Astrocyte (in vitro differentiated cells and primary cell): ENCODE data around the gene MLPH. TPM values are rescaled to one million over a fixed set of nuclear protein-coding genes. Genes with fewer than 3 reads are reported as not detected.

Source experiments
- DNase-seq: peaks from one replicate; pipeline ENCODE4 v3.0.0-alpha.2; 2010; ENCODE audit warnings: low read depth
- FAIRE-seq: peaks from 2 replicates; lab custom pipeline; 2011; peaks lifted over from hg19 to GRCh38; lab: Jason Lieb, UNC
- H2AFZ ChIP-seq: 2 replicates; pipeline ENCODE4 v1.6.0; 2012; ENCODE audit warnings: low read depth, low read length, inconsistent platforms
- H3K27ac ChIP-seq: 2 replicates; pipeline ENCODE4 v1.5.1; 2011; ENCODE audit warnings: low read depth, low read length, inconsistent platforms
- H3K27me3 ChIP-seq: 2 replicates; pipeline ENCODE4 v1.6.0; 2011; ENCODE audit warnings: low read length, inconsistent platforms; ENCODE audit not compliant: insufficient read depth
- H3K36me3 ChIP-seq: 2 replicates; pipeline ENCODE4 v1.5.1; 2011; ENCODE audit warnings: low read length, inconsistent platforms; ENCODE audit not compliant: insufficient read depth
- H3K4me1 ChIP-seq: 2 replicates; pipeline ENCODE4 v1.5.1; 2011; ENCODE audit warnings: low read length, inconsistent platforms; ENCODE audit not compliant: insufficient read depth
- H3K4me2 ChIP-seq: 2 replicates; pipeline ENCODE4 v1.6.0; 2012; ENCODE audit warnings: low read length, inconsistent platforms
- H3K4me3 ChIP-seq: 2 replicates; pipeline ENCODE4 v1.5.1; 2011; ENCODE audit warnings: low read depth, mild to moderate bottlenecking, low read length, inconsistent platforms; ENCODE audit not compliant: insufficient read depth
- H3K79me2 ChIP-seq: 2 replicates; pipeline ENCODE4 v1.6.0; 2012; ENCODE audit warnings: mild to moderate bottlenecking, low read length, inconsistent platforms; ENCODE audit not compliant: insufficient read depth
- H3K9ac ChIP-seq: 2 replicates; pipeline ENCODE4 v1.6.0; 2012; ENCODE audit warnings: mild to moderate bottlenecking, low read length, inconsistent platforms
- H3K9me3 ChIP-seq: 2 replicates; pipeline ENCODE4 v1.5.1; 2012; ENCODE audit warnings: low read depth, mild to moderate bottlenecking, low read length, inconsistent platforms; ENCODE audit not compliant: insufficient read depth
- H4K20me1 ChIP-seq: 2 replicates; pipeline ENCODE4 v1.6.0; 2012; ENCODE audit warnings: low read length, inconsistent platforms; ENCODE audit not compliant: insufficient read depth
- H3K27ac Mint-ChIP-seq: one replicate; pipeline ENCODE4 v1.8.0; 2021; ENCODE audit warnings: mild to moderate bottlenecking, mixed read lengths; ENCODE audit not compliant: unreplicated experiment
- H3K27me3 Mint-ChIP-seq: one replicate; pipeline ENCODE4 v1.8.0; 2021; ENCODE audit warnings: low read depth, mixed read lengths; ENCODE audit not compliant: unreplicated experiment
- H3K36me3 Mint-ChIP-seq: one replicate; pipeline ENCODE4 v1.8.0; 2021; ENCODE audit warnings: low read depth, mixed read lengths; ENCODE audit not compliant: unreplicated experiment
- H3K4me1 Mint-ChIP-seq: one replicate; pipeline ENCODE4 v1.8.0; 2021; ENCODE audit warnings: low read depth, mixed read lengths; ENCODE audit not compliant: unreplicated experiment
- H3K4me3 Mint-ChIP-seq: one replicate; pipeline ENCODE4 v1.8.0; 2021; ENCODE audit warnings: mild to moderate bottlenecking, moderate library complexity, mixed read lengths; ENCODE audit not compliant: unreplicated experiment
- H3K9me3 Mint-ChIP-seq: one replicate; pipeline ENCODE4 v1.8.0; 2021; ENCODE audit warnings: mild to moderate bottlenecking, mixed read lengths; ENCODE audit not compliant: unreplicated experiment
- CTCF ChIP-seq: IDR thresholded peaks from 2 replicates; pipeline ENCODE4 v1.5.1; 2011; ENCODE audit warnings: low read depth, mild to moderate bottlenecking, inconsistent platforms, low read length, moderate library complexity; ENCODE audit not compliant: insufficient read depth
- EZH2 ChIP-seq: IDR thresholded peaks from 2 replicates; pipeline ENCODE4 v1.6.1; 2012; ENCODE audit warnings: mild to moderate bottlenecking, low read length, inconsistent platforms; ENCODE audit not compliant: insufficient read depth
- total RNA-seq: library from RNA; stranded (reverse); gene quantifications from 2 replicates; pipeline ENCODE4 v1.2.1, GENCODE V29; 2021

Gene MLPH
- total RNA-seq, 1 donor from 2014 or later, result 14.2 TPM

- Mint-ChIP-seq H3K27me3 (peaks cover 28% of the 10 kb centered on the region), H3K36me3 (no peaks in the 10 kb centered on the region), H3K4me1 (peaks cover 8% of the 10 kb centered on the region), H3K9me3 (peaks cover 2% of the 10 kb centered on the region), H3K4me3 (no peak overlapping the region), H3K27ac (no peak overlapping the region)
- H3K27ac ChIP-seq, result no peak overlapping the region
- no peaks in the 10 kb centered on the region for H3K79me2 ChIP-seq
- H2AFZ ChIP-seq, result no peak overlapping the region
- no peak overlapping the region for H3K9ac ChIP-seq
- H3K9me3 ChIP-seq, result no peaks in the 10 kb centered on the region
- no peak for TF ChIP-seq CTCF
- no peak for TF ChIP-seq EZH2
- no peaks in the 10 kb centered on the region for H4K20me1 ChIP-seq
- no peak overlapping the region for H3K4me2 ChIP-seq
- H3K4me1 ChIP-seq, result peaks cover 31% of the 10 kb centered on the region
- no peak for FAIRE-seq
- H3K36me3 ChIP-seq, result no peaks in the 10 kb centered on the region
- no peak for DNase-seq
- H3K4me3 ChIP-seq, result no peak overlapping the region
- no peaks in the 10 kb centered on the region for H3K27me3 ChIP-seq
Observed at GRCh38 chr2:237478095-237478494, 9.0 kb upstream of the MLPH start.

DNA sequence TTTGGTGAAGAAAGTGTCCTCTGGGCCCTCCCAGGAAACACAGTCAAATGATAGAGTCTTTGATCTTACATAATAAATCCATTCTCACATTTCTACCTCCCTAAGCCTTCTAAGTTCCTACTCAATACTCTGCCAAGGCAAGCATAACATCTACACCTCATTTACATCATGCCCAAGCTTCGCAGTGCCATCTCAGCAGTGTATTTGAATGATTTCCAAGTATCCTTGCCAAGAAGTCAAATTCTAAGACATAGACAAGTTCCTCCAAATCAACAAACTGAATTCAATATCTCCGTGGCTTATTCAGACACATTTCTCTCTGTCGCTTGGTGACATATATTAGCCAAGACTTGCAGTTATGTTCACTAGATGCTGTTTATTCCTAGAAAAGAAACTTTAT lies 8.1 kb upstream of the MLPH start:
- H2AFZ ChIP-seq, result no peak overlapping the region
- no peak overlapping the region for H3K4me2 ChIP-seq
- H3K27ac Mint-ChIP-seq, result no peak overlapping the region
- no peaks in the 10 kb centered on the region for H3K27me3 ChIP-seq
- no peaks in the 10 kb centered on the region for H3K36me3 ChIP-seq
- TF ChIP-seq CTCF (no peak), EZH2 (no peak)
- H3K4me3 Mint-ChIP-seq, result no peak overlapping the region
- H3K9me3 Mint-ChIP-seq, result peaks cover 2% of the 10 kb centered on the region
- H3K27ac ChIP-seq, result no peak overlapping the region
- H3K9me3 ChIP-seq, result no peaks in the 10 kb centered on the region
- H3K4me1 ChIP-seq, result peaks cover 30% of the 10 kb centered on the region
- H3K9ac ChIP-seq, result no peak overlapping the region
- peaks cover under 1% of the 10 kb centered on the region for H3K79me2 ChIP-seq
- no peaks in the 10 kb centered on the region for H3K36me3 Mint-ChIP-seq
- peaks cover 11% of the 10 kb centered on the region for H3K4me1 Mint-ChIP-seq
- peaks cover 28% of the 10 kb centered on the region for H3K27me3 Mint-ChIP-seq
- no peaks in the 10 kb centered on the region for H4K20me1 ChIP-seq
- DNase-seq (no peak), FAIRE-seq (no peak)
- H3K4me3 ChIP-seq, result no peak overlapping the region

DNA sequence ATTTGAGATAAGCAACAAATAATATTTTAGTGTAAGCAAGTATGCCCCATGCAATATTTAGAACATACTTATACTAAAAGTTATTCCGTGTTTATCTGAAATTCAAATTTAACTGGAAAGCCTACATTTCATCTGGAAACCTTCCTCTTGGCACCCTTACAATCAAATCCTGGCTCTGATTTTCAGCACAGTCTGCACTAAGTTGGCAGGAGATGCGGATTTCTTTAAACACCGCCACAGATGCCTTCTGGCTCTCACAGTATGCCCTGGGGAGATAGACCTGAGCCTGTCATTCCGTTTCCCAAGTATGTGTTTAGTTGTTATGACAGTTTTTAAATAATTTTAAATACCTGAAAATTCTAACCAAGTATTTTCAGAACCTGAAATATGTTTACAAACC lies 7.3 kb upstream of the MLPH start:
- TF ChIP-seq CTCF (no peak), EZH2 (no peak)
- H3K27me3 Mint-ChIP-seq, result peaks cover 28% of the 10 kb centered on the region
- no peak for FAIRE-seq
- H2AFZ ChIP-seq, result no peak overlapping the region
- H3K9ac ChIP-seq, result no peak overlapping the region
- peaks cover 11% of the 10 kb centered on the region for H3K4me1 Mint-ChIP-seq
- H3K4me1 ChIP-seq, result peaks cover 23% of the 10 kb centered on the region
- H3K4me3 ChIP-seq, result no peak overlapping the region
- no peaks in the 10 kb centered on the region for H3K36me3 Mint-ChIP-seq
- H3K27ac Mint-ChIP-seq, result no peak overlapping the region
- H3K9me3 Mint-ChIP-seq, result peaks cover 2% of the 10 kb centered on the region
- H3K79me2 ChIP-seq, result peaks cover 6% of the 10 kb centered on the region
- no peaks in the 10 kb centered on the region for H3K27me3 ChIP-seq
- no peak overlapping the region for H3K4me2 ChIP-seq
- H4K20me1 ChIP-seq, result no peaks in the 10 kb centered on the region
- H3K9me3 ChIP-seq, result no peaks in the 10 kb centered on the region
- no peak for DNase-seq
- H3K36me3 ChIP-seq, result no peaks in the 10 kb centered on the region
- H3K27ac ChIP-seq, result no peak overlapping the region
- no peak overlapping the region for H3K4me3 Mint-ChIP-seq
